Activated T-helper 1 cell treated with anti-CD3 and anti-CD28 coated beads, Interleukin-12 subunit alpha, Interleukin-12 subunit beta, Interleukin-2, Interleukin-4 antibody, amounts not matched to agents 30 ng/mL and 10 ng/mL and 1 ng/mL, durations not matched to agents 14 hours and 24 hours and 36 hours (primary cell): ENCODE data around the gene ERN2. TPM values are rescaled to one million over a fixed set of nuclear protein-coding genes. Genes with fewer than 3 reads are reported as not detected.
"Not testable (repeated sequence)": the region's sequence is repeated elsewhere in the genome, so short reads cannot be mapped to it uniquely, and the experiment has no call there.

Experiments
- DNase-seq: peaks from one replicate; pipeline ENCODE4 v3.0.0; 2021; ENCODE audit warnings: low spot score
- H3K27ac Mint-ChIP-seq: one replicate; pipeline ENCODE4 v1.8.0; 2021; ENCODE audit warnings: mild to moderate bottlenecking, mixed read lengths
- H3K27me3 Mint-ChIP-seq: one replicate; pipeline ENCODE4 v1.8.0; 2022; ENCODE audit warnings: mild to moderate bottlenecking, moderate library complexity, mixed read lengths; ENCODE audit not compliant: insufficient read depth
- H3K36me3 Mint-ChIP-seq: one replicate; pipeline ENCODE4 v1.8.0; 2021; ENCODE audit warnings: low read depth, mixed read lengths
- H3K4me1 Mint-ChIP-seq: one replicate; pipeline ENCODE4 v1.8.0; 2021; ENCODE audit warnings: low read depth, mixed read lengths
- H3K4me3 Mint-ChIP-seq: one replicate; pipeline ENCODE4 v1.8.0; 2021; ENCODE audit warnings: mild to moderate bottlenecking, moderate library complexity, mixed read lengths
- H3K9me3 Mint-ChIP-seq: one replicate; pipeline ENCODE4 v1.8.0; 2021; ENCODE audit warnings: mixed read lengths
- intact Hi-C: fragments of 100-400 bp; cut with micrococcal nuclease; formaldehyde crosslinking; loops from one replicate; pipeline ENCODE4 v1.15.1; 2024
- total RNA-seq: library from RNA; stranded (reverse); gene quantifications from 2 replicates; pipeline ENCODE4 v1.2.3, GENCODE V29; 2022

Gene ERN2
- total RNA-seq, 1 donor from 2014 or later = not detected

DNA sequence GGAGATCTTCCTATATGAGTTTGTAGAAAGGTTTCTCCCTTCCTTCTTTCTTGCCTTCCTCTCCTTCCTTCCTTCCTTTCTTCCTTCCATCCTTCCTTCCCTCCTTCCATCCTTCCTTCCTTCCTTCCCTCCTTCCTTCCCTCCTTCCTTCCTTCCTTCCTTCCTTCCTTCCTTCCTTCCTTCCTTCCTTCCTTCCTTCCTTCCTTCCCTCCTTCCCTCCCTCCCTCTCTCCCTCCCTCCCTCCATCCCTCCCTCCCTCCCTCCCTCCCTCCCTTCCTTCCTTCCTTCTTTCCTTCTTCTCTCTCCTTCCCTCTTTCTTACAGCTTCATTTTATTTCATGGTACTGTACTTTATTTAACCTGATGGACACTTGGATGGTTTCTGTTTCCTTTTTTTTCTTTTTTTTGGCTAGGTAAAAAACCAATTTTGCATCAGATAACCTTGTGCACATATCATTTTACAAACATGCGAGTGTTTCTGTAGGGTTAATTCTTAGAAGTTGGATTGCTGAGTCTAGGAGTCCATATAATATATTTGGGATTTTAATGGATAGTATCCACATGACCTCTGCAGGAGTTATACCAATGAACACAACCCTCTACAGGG, 24.5 kb upstream of the ERN2 start:
- H3K27ac Mint-ChIP-seq, H3K4me1 Mint-ChIP-seq, H3K4me3 Mint-ChIP-seq, H3K36me3 Mint-ChIP-seq, H3K9me3 Mint-ChIP-seq, DNase-seq: not testable (repeated sequence)
- H3K27me3 Mint-ChIP-seq = peaks cover 22% of the 10 kb centered on the region
- intact Hi-C loops = loop anchor here (10.0 kb wide), 1 partner anchor 517 kb away; the partner anchor contains the start of gene CACNG3

GRCh38 chr16:23734176-23734893, 21.3 kb upstream of the ERN2 start:
- Mint-ChIP-seq H3K27me3 (peaks cover 26% of the 10 kb centered on the region), H3K4me1 (peaks cover 5% of the 10 kb centered on the region), H3K36me3 (no peaks in the 10 kb centered on the region), H3K9me3 (no peaks in the 10 kb centered on the region), H3K27ac (no peak overlapping the region), H3K4me3 (no peak overlapping the region)
- no peak for DNase-seq
- intact Hi-C loops = loop anchor here (10.0 kb wide), 1 partner anchor 520 kb away; the partner anchor contains the start of gene CACNG3

DNA sequence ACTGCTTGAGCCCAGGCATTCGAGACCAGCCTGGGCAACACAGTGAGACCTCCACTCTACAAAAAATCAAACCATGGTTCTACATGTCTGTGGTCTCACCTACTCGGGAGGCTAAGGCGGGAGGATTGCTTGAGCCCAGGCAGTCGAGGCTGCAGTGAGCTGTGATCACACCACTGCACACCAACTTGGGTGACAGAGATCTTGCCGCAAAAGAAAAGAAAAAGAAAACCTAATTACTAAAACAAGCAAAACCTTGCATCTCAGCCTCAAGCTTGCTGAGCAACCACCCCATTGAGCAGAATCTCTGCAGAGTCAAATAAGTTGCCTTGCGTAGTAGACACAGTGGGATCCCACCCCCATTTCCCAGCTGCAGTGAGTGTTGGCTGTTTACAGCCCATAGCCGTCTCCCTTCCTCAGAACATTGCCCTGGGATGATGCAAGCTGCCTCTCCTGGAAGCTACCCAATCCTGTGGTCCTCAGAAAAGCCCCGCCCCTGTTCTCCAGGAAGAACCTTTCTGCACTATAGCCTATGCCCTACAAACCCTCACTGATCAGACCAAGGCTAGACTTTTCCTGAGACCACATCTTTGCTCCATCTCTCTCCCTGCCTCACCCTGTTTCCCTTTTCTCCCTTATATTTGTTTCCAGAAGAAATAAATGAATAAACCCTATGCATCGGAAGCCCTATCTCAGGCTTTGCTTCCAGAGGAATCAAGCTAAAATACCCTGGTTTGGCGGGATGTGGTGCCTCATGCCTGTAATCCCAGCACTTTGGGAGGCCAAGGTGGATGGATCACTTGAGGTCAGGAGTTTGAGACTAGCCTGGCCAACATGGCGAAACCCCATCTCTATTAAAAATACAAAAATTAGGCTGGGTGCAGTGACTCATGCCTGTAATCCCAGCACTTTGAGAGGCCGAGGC, 16.7 kb upstream of the ERN2 start:
- no peaks in the 10 kb centered on the region for H3K9me3 Mint-ChIP-seq
- DNase-seq = no peak
- H3K4me1 Mint-ChIP-seq = peaks cover 6% of the 10 kb centered on the region
- no peak overlapping the region for H3K27ac Mint-ChIP-seq
- peaks cover 19% of the 10 kb centered on the region for H3K27me3 Mint-ChIP-seq
- no peaks in the 10 kb centered on the region for H3K36me3 Mint-ChIP-seq
- H3K4me3 Mint-ChIP-seq = no peak overlapping the region
- intact Hi-C loops = loop anchor here (10.0 kb wide), 1 partner anchor 525 kb away; the partner anchor contains the start of gene CACNG3

- Mint-ChIP-seq H3K27me3 (peaks cover 24% of the 10 kb centered on the region), H3K4me1 (peaks cover 6% of the 10 kb centered on the region), H3K36me3 (no peaks in the 10 kb centered on the region), H3K4me3 (no peak overlapping the region), H3K27ac (no peak overlapping the region), H3K9me3 (peaks cover 2% of the 10 kb centered on the region)
- no peak for DNase-seq
- intact Hi-C loops = no loop called here
Measured at GRCh38 chr16:23728112-23728477, 15.1 kb upstream of the ERN2 start.

DNA sequence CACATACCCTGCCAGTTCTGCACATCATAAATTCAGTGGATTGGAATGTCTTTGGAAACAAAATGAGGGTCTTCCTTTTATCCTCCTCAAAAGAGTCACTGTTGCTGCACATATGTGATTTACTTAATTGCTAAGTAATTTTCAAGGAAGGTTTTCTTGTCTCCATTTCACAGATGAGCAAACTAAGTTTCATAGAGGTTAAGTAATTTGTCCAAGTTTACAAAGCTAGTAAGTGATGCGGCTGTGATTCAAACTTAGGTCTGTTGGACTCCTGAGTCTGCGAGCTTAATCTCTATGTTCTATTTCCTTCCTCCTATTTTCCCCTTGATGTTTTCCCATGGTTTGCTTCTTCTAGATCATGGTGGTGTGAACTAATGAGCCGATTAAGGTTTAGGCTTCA, 13.7 kb upstream of the ERN2 start:
- intact Hi-C loops = no loop called here
- H3K4me1 Mint-ChIP-seq = peaks cover 6% of the 10 kb centered on the region
- H3K4me3 Mint-ChIP-seq = no peak overlapping the region
- no peak for DNase-seq
- peaks cover 17% of the 10 kb centered on the region for H3K27me3 Mint-ChIP-seq
- no peak overlapping the region for H3K27ac Mint-ChIP-seq
- H3K36me3 Mint-ChIP-seq = no peaks in the 10 kb centered on the region
- H3K9me3 Mint-ChIP-seq = peaks cover 7% of the 10 kb centered on the region

- peaks cover 10% of the 10 kb centered on the region for H3K27me3 Mint-ChIP-seq
- H3K9me3 Mint-ChIP-seq = peaks cover 7% of the 10 kb centered on the region
- H3K4me1 Mint-ChIP-seq = peaks cover 6% of the 10 kb centered on the region
- DNase-seq = no peak
- intact Hi-C loops = no loop called here
- no peak overlapping the region for H3K27ac Mint-ChIP-seq
- H3K36me3 Mint-ChIP-seq = no peaks in the 10 kb centered on the region
- H3K4me3 Mint-ChIP-seq = no peak overlapping the region
Measured at GRCh38 chr16:23724785-23725131, 11.7 kb upstream of the ERN2 start.

- intact Hi-C loops = no loop called here
- Mint-ChIP-seq H3K27ac (no peak overlapping the region), H3K9me3 (peaks cover 7% of the 10 kb centered on the region), H3K4me3 (no peak overlapping the region), H3K36me3 (no peaks in the 10 kb centered on the region), H3K27me3 (peaks cover 10% of the 10 kb centered on the region), H3K4me1 (peaks cover 6% of the 10 kb centered on the region)
- no peak for DNase-seq
Measured at GRCh38 chr16:23724096-23724784, 11.2 kb upstream of the ERN2 start.

DNA sequence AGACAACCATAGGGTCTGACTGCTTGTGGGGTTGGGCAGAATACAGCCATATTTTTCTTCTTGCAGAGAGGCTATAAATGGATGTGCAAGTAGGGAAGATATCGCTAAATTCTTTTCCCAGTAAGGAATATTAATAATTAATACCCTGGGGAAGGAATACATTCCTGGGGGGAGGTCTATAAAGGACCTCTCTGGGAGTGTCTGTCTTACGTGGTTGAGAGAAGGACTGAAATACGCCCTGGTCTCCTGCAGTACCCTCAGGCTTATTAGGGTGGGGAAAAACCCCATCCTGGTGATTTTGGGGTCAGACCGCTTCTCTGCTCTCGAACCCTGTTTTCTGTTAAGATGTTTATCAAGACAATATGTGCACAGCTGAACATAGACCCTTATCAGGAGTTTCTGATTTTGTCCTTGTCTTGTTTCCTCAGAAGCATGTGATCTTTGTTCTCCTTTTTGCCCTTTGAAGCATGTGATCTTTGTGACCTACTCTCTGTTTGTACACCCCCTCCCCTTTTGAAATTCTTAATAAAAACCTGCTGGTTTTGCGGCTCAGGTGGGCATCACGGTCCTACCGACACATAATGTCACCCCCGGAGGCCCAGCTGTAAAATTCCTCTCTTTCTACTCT, 9.7 kb upstream of the ERN2 start:
- H3K4me1 Mint-ChIP-seq, H3K9me3 Mint-ChIP-seq, intact Hi-C loops, H3K4me3 Mint-ChIP-seq, H3K36me3 Mint-ChIP-seq, H3K27ac Mint-ChIP-seq, DNase-seq: not testable (repeated sequence)
- H3K27me3 Mint-ChIP-seq = peaks cover 11% of the 10 kb centered on the region

- Mint-ChIP-seq H3K27ac (no peak overlapping the region), H3K9me3 (no peaks in the 10 kb centered on the region), H3K27me3 (peaks cover 28% of the 10 kb centered on the region), H3K36me3 (peaks cover 1% of the 10 kb centered on the region), H3K4me3 (no peak overlapping the region), H3K4me1 (no peaks in the 10 kb centered on the region)
- DNase-seq = no peak
- intact Hi-C loops = no loop called here
Measured at GRCh38 chr16:23716484-23716883, 3.5 kb upstream of the ERN2 start.

- Mint-ChIP-seq H3K27me3 (peaks cover 31% of the 10 kb centered on the region), H3K36me3 (peaks cover 1% of the 10 kb centered on the region)
Measured at GRCh38 chr16:23711785-23712184, 1.2 kb downstream of the ERN2 start.

GRCh38 chr16:23710504-23710903, 2.5 kb downstream of the ERN2 start:
- intact Hi-C loops = no loop called here
- Mint-ChIP-seq H3K4me1 (no peaks in the 10 kb centered on the region), H3K27me3 (peaks cover 26% of the 10 kb centered on the region), H3K27ac (no peak overlapping the region), H3K36me3 (peaks cover 1% of the 10 kb centered on the region), H3K4me3 (no peak overlapping the region), H3K9me3 (peaks cover 15% of the 10 kb centered on the region)
- DNase-seq = no peak

More at GRCh38 chr16:23711785-23712184, 1.2 kb downstream of the ERN2 start:
- Mint-ChIP-seq H3K4me1 (no peaks in the 10 kb centered on the region), H3K4me3 (no peak overlapping the region), H3K27ac (no peak overlapping the region), H3K9me3 (peaks cover 15% of the 10 kb centered on the region)
- intact Hi-C loops = no loop called here
- DNase-seq = no peak

DNA sequence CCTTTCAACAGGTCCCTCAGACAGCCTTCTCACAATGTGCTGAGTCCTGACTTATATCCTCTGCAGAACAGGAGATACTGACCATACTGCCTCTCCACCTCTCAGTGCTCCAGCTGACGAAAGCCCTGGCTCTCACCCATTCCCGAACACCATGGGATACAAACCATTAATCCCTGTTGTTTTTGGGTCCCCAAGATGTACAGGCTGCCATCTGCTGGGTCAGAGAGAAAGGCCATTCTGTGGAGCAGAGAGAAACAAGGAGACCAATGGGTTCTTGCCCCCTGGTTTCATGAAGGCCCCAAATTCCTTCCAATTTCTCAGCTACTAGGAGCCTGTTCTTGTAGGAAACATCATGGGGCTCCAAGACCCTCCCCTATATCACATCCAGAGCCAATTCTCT, 3.0 kb downstream of the ERN2 start:
- H3K27ac Mint-ChIP-seq = no peak overlapping the region
- intact Hi-C loops = no loop called here
- no peak overlapping the region for H3K4me3 Mint-ChIP-seq
- peaks cover 15% of the 10 kb centered on the region for H3K9me3 Mint-ChIP-seq
- H3K36me3 Mint-ChIP-seq = peaks cover 1% of the 10 kb centered on the region
- H3K27me3 Mint-ChIP-seq = peaks cover 25% of the 10 kb centered on the region
- DNase-seq = no peak
- no peaks in the 10 kb centered on the region for H3K4me1 Mint-ChIP-seq
